Measurements from ENCODE around the gene TCN1. TPM values are rescaled to one million over a fixed set of nuclear protein-coding genes. Genes with fewer than 3 reads are reported as not detected.
"Not testable (repeated sequence)": the region's sequence is repeated elsewhere in the genome, so short reads cannot be mapped to it uniquely, and the experiment has no call there.

The TCN1 gene
- total RNA-seq, 2 experiments from 2014 or later = not detected

- H3K36me3 Mint-ChIP-seq (ENCODE audit: low read depth); intact Hi-C loops (cut with micrococcal nuclease); CTCF ChIA-PET; DNase-seq; H3K27me3 Mint-ChIP-seq (ENCODE audit: low read depth); H3K4me3 Mint-ChIP-seq; H3K4me1 Mint-ChIP-seq (ENCODE audit: low read depth); H3K9me3 Mint-ChIP-seq; H3K27ac Mint-ChIP-seq: not testable (repeated sequence)
Observed at GRCh38 chr11:59849551-59849950, 16.7 kb downstream of the TCN1 start.

- Mint-ChIP-seq H3K4me1 (ENCODE audit: low read depth) (no peaks in the 10 kb centered on the region), H3K4me3 (no peak overlapping the region), H3K27ac (no peak overlapping the region), H3K36me3 (ENCODE audit: low read depth) (no peaks in the 10 kb centered on the region), H3K27me3 (ENCODE audit: low read depth) (peaks cover 2% of the 10 kb centered on the region), H3K9me3 (no peaks in the 10 kb centered on the region)
- intact Hi-C loops (cut with micrococcal nuclease) = no loop called here
- DNase-seq = no peak
- CTCF ChIA-PET = no interaction called here
Observed at GRCh38 chr11:59849129-59849528, 17.2 kb downstream of the TCN1 start.

- H3K4me3 Mint-ChIP-seq; H3K4me1 Mint-ChIP-seq (ENCODE audit: low read depth); DNase-seq; H3K27ac Mint-ChIP-seq; intact Hi-C loops (cut with micrococcal nuclease); H3K36me3 Mint-ChIP-seq (ENCODE audit: low read depth); CTCF ChIA-PET; H3K9me3 Mint-ChIP-seq; H3K27me3 Mint-ChIP-seq (ENCODE audit: low read depth): not testable (repeated sequence)
Observed at GRCh38 chr11:59848439-59848838, 17.8 kb downstream of the TCN1 start.

DNA sequence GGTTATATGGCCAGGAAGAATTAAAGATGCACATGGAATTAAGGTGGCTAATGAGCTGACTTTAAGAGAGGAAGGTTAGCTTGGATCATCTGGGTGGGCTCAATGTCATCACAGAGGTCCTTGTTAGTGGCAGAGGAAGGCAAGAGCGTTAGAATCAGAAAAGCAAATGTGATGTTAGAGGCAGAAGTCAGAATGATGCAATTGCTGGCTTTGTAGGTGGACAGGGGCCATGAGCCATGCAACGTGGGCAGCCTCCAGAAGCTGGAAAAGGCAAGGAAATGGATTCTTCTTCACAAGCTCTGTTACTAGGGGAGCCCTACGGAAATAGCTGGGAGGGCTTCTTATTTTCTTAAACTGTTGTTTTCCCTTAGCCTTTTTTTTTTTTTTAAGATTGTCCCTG is 18.7 kb downstream of the TCN1 start:
- CTCF ChIA-PET = no interaction called here
- Mint-ChIP-seq H3K4me3 (no peak overlapping the region), H3K27me3 (ENCODE audit: low read depth) (peaks cover 2% of the 10 kb centered on the region), H3K36me3 (ENCODE audit: low read depth) (no peaks in the 10 kb centered on the region), H3K9me3 (no peaks in the 10 kb centered on the region), H3K27ac (no peak overlapping the region), H3K4me1 (ENCODE audit: low read depth) (no peaks in the 10 kb centered on the region)
- intact Hi-C loops (cut with micrococcal nuclease) = no loop called here
- DNase-seq = no peak

DNA sequence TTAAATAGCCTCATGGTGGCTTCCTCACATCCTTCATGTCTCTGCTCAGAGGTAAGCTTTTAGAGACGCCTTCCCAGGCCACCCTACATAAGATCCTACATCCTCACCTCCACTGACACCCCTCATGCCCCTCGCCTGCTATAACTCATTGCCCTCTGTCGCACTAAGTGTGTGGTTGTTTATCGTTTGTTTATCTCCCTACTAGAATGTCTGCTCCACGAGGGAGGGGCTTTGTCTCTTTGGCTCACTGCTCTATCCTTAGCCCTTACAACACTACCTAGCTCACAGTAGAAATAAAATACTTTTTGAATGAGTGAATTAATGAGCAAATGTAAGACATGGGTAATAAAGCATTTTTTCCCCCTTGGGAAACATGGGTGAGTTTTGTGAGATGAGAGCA is 19.7 kb downstream of the TCN1 start:
- no peak overlapping the region for H3K4me3 Mint-ChIP-seq
- CTCF ChIA-PET = no interaction called here
- no peaks in the 10 kb centered on the region for H3K4me1 Mint-ChIP-seq (ENCODE audit: low read depth)
- DNase-seq = no peak
- no peaks in the 10 kb centered on the region for H3K36me3 Mint-ChIP-seq (ENCODE audit: low read depth)
- intact Hi-C loops (cut with micrococcal nuclease) = no loop called here
- H3K9me3 Mint-ChIP-seq = no peaks in the 10 kb centered on the region
- no peak overlapping the region for H3K27ac Mint-ChIP-seq
- H3K27me3 Mint-ChIP-seq (ENCODE audit: low read depth) = peaks cover 2% of the 10 kb centered on the region

DNA sequence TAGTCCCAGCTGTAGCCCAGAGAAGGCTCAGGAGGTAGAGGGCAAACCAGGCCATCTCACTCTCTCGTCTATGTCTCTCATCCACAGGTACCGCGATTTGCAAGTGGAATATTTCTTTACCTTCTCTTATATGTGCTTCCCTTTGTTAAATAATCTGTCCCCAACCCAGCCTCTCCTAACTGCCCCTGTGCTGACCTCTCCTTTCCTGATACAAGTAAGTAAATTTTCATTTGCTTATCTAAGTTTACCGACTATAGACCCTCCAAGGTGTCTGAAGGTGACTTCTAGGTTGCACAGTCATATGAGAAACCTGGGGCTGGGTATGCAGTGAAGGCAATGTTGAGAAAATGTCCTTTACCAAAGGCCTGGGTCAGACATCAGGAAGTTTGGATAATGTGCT is 20.9 kb downstream of the TCN1 start, which contains the start of gene CBLIF:
TSS of gene CBLIF (minus strand) at position 101 of the 400 bp plus-strand sequence. CDS start at position 55, 46 bp downstream.
- H3K4me1 Mint-ChIP-seq (ENCODE audit: low read depth) = no peaks in the 10 kb centered on the region
- peaks cover 2% of the 10 kb centered on the region for H3K27me3 Mint-ChIP-seq (ENCODE audit: low read depth)
- H3K9me3 Mint-ChIP-seq = no peaks in the 10 kb centered on the region
- H3K36me3 Mint-ChIP-seq (ENCODE audit: low read depth) = no peaks in the 10 kb centered on the region
- CTCF ChIA-PET = no interaction called here
- no peak within 1 kb of the TSS for H3K27ac Mint-ChIP-seq
- no peak for DNase-seq
- intact Hi-C loops (cut with micrococcal nuclease) = no loop called here
- no peak within 1 kb of the TSS for H3K4me3 Mint-ChIP-seq

GRCh38 chr11:59842316-59842715 is 24.0 kb downstream of the TCN1 start:
- H3K9me3 Mint-ChIP-seq = no peaks in the 10 kb centered on the region
- H3K4me3 Mint-ChIP-seq = no peak overlapping the region
- H3K27ac Mint-ChIP-seq = no peak overlapping the region
- peaks cover 2% of the 10 kb centered on the region for H3K27me3 Mint-ChIP-seq (ENCODE audit: low read depth)
- no peak for DNase-seq
- no peaks in the 10 kb centered on the region for H3K36me3 Mint-ChIP-seq (ENCODE audit: low read depth)
- H3K4me1 Mint-ChIP-seq (ENCODE audit: low read depth) = no peaks in the 10 kb centered on the region
- intact Hi-C loops (cut with micrococcal nuclease) = no loop called here
- CTCF ChIA-PET = no interaction called here

DNA sequence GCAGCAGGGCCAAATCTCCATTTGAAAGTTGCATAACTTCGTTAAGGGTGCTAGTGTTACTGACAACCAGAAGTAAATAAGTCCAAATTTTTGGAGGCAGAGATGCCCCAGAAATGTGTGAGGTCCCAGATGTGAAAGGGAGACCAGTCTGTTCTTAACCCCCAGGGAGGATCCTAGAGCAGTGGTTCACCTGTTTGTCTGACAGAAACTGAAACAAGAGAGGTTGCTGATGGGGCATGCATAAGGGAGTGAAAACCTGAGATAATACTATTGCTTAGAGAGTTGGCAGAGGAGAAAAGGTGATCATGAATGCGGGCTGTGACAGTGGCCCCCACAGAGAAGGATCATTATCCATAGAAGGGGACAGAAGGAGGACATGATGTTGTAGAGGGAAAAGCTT is 24.8 kb downstream of the TCN1 start:
- H3K36me3 Mint-ChIP-seq (ENCODE audit: low read depth) = no peaks in the 10 kb centered on the region
- no peaks in the 10 kb centered on the region for H3K4me1 Mint-ChIP-seq (ENCODE audit: low read depth)
- no peak for DNase-seq
- intact Hi-C loops (cut with micrococcal nuclease) = no loop called here
- CTCF ChIA-PET = no interaction called here
- H3K27me3 Mint-ChIP-seq (ENCODE audit: low read depth) = peaks cover 6% of the 10 kb centered on the region
- H3K4me3 Mint-ChIP-seq = no peak overlapping the region
- no peak overlapping the region for H3K27ac Mint-ChIP-seq
- no peaks in the 10 kb centered on the region for H3K9me3 Mint-ChIP-seq

DNA sequence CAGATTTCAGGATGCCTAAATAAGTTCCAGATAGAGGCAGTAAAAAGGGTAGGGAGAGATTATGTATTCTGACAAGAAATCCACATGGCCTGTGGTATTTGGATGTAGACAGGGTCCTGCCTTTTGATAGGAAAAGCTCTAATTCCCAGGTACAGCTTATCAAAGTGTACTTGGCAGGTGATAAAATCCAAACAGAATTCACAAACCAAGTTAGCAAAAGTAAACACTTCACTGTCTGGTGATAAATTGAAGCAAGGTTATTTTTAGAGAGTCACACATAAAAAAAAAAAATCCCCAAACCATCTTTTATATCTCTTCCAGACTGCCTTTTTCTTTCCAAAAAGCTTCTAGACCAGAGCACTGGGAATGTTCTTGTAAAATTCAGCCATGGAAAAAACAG is 26.7 kb downstream of the TCN1 start:
- DNase-seq = no peak
- CTCF ChIA-PET = no interaction called here
- H3K4me1 Mint-ChIP-seq (ENCODE audit: low read depth) = no peaks in the 10 kb centered on the region
- no peak overlapping the region for H3K27ac Mint-ChIP-seq
- no peak overlapping the region for H3K4me3 Mint-ChIP-seq
- peaks cover 7% of the 10 kb centered on the region for H3K27me3 Mint-ChIP-seq (ENCODE audit: low read depth)
- H3K36me3 Mint-ChIP-seq (ENCODE audit: low read depth) = no peaks in the 10 kb centered on the region
- no peaks in the 10 kb centered on the region for H3K9me3 Mint-ChIP-seq
- intact Hi-C loops (cut with micrococcal nuclease) = no loop called here

- H3K36me3 Mint-ChIP-seq (ENCODE audit: low read depth) = no peaks in the 10 kb centered on the region
- H3K27me3 Mint-ChIP-seq (ENCODE audit: low read depth) = peaks cover 7% of the 10 kb centered on the region
- H3K4me3 Mint-ChIP-seq = no peak overlapping the region
- H3K27ac Mint-ChIP-seq = no peak overlapping the region
- H3K9me3 Mint-ChIP-seq = no peaks in the 10 kb centered on the region
- CTCF ChIA-PET = no interaction called here
- DNase-seq = no peak
- H3K4me1 Mint-ChIP-seq (ENCODE audit: low read depth) = no peaks in the 10 kb centered on the region
- intact Hi-C loops (cut with micrococcal nuclease) = no loop called here
Observed at GRCh38 chr11:59833602-59834001, 32.7 kb downstream of the TCN1 start.

- H3K27ac Mint-ChIP-seq = no peak overlapping the region
- DNase-seq = no peak
- H3K9me3 Mint-ChIP-seq = no peaks in the 10 kb centered on the region
- H3K36me3 Mint-ChIP-seq (ENCODE audit: low read depth) = no peaks in the 10 kb centered on the region
- intact Hi-C loops (cut with micrococcal nuclease) = no loop called here
- CTCF ChIA-PET = no interaction called here
- H3K4me3 Mint-ChIP-seq = no peak overlapping the region
- no peaks in the 10 kb centered on the region for H3K27me3 Mint-ChIP-seq (ENCODE audit: low read depth)
- H3K4me1 Mint-ChIP-seq (ENCODE audit: low read depth) = no peaks in the 10 kb centered on the region
Observed at GRCh38 chr11:59829358-59829757, 36.9 kb downstream of the TCN1 start.

DNA sequence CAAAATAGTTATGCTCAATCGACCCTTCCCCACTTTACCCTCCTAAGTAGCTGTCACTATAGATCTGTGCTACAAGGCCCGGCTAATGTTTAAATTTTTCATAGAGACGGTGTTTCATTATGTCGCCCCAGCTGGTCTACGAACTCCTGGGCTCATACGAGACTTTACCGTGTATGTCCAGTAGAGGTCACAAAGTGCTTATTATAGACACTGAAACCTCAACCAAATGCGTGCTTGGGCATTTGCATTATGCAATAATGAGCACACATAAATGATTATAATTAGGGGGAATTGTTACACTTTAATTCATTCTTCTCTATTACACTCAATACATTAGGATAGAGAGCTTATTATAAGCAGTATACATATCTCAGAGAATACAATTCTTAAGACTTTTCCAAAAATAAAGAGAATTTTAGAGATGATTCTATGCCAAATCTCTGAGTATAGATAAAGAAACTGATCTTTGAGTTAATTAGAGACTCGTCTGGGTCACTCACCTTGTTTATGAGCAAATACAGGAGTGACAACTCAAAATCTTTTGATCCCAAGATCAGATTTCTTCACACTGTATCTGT is 43.2 kb downstream of the TCN1 start:
- DNase-seq = peak; percentile 56
- CTCF ChIA-PET = no interaction called here
- no peak overlapping the region for H3K4me3 Mint-ChIP-seq
- intact Hi-C loops (cut with micrococcal nuclease) = loop anchor here (1.0 to 2.0 kb wide), 5 partner anchors 36 to 442 kb away; no protein-coding TSS in a partner anchor
- no peaks in the 10 kb centered on the region for H3K9me3 Mint-ChIP-seq
- no peaks in the 10 kb centered on the region for H3K36me3 Mint-ChIP-seq (ENCODE audit: low read depth)
- no peak overlapping the region for H3K27ac Mint-ChIP-seq
- H3K27me3 Mint-ChIP-seq (ENCODE audit: low read depth) = no peaks in the 10 kb centered on the region
- H3K4me1 Mint-ChIP-seq (ENCODE audit: low read depth) = peaks cover 3% of the 10 kb centered on the region

DNA sequence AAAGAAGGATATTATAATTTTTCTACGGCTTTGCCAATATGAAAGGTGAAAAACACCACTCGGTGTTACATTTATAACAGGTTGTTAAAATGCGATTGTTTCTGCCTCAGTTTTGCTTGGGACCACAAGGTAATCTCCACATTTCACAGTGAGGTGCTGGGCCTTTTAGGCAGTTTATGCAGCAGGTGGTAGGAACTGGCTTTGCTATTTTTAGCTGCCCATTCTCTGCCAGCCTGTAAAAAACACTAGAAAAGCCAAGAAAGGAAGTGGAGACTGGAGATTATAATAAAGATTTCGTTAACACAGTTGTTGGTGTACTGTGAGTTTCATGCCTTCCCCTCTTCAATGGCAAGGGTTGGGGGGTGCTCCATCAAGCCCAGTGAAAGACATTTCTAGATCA is 47.7 kb downstream of the TCN1 start:
- no peaks in the 10 kb centered on the region for H3K36me3 Mint-ChIP-seq (ENCODE audit: low read depth)
- H3K27me3 Mint-ChIP-seq (ENCODE audit: low read depth) = no peaks in the 10 kb centered on the region
- intact Hi-C loops (cut with micrococcal nuclease) = loop anchor here (10.0 kb wide), 1 partner anchor 1244 kb away; the partner anchor contains the start of genes LPXN and ZFP91
- DNase-seq = no peak
- no peak overlapping the region for H3K27ac Mint-ChIP-seq
- H3K9me3 Mint-ChIP-seq = no peaks in the 10 kb centered on the region
- CTCF ChIA-PET = no interaction called here
- H3K4me3 Mint-ChIP-seq = no peak overlapping the region
- peaks cover 6% of the 10 kb centered on the region for H3K4me1 Mint-ChIP-seq (ENCODE audit: low read depth)

Measured in activated naive CD4-positive, alpha-beta T cell treated with anti-CD3 and anti-CD28 coated beads for 36 hours (primary cell).